ENCODE measurements around the gene ARTN. TPM values are rescaled to one million over a fixed set of nuclear protein-coding genes. Genes with fewer than 3 reads are reported as not detected.

ARTN gene
- total and polyA plus RNA-seq, 9 donors: 0.72 to 1.3 (median 0.86) TPM; not detected in 1

GRCh38 chr1:43944860-43945259, 11.3 kb downstream of the ARTN start:
- WGBS, 3 donors: 97 to 100% (median 100%) methylated on average over 1 of the region's 1 CpG
- Histone ChIP-seq H3K9me3 (no peaks in the 10 kb centered on the region), H3K27me3 (no peaks in the 10 kb centered on the region), H3K27ac (no peak overlapping the region), H3K36me3 (no peaks in the 10 kb centered on the region), H3K4me1 (ENCODE audit: insufficient read depth) (peaks cover 9% of the 10 kb centered on the region), H3K4me3 (no peak overlapping the region)
- intact Hi-C loops (cut with DNase I): no loop called here
- TF ChIP-seq EP300 (IDR thresholded peaks at IDR 0.05): no peak
- TF ChIP-seq, protein P1, sequence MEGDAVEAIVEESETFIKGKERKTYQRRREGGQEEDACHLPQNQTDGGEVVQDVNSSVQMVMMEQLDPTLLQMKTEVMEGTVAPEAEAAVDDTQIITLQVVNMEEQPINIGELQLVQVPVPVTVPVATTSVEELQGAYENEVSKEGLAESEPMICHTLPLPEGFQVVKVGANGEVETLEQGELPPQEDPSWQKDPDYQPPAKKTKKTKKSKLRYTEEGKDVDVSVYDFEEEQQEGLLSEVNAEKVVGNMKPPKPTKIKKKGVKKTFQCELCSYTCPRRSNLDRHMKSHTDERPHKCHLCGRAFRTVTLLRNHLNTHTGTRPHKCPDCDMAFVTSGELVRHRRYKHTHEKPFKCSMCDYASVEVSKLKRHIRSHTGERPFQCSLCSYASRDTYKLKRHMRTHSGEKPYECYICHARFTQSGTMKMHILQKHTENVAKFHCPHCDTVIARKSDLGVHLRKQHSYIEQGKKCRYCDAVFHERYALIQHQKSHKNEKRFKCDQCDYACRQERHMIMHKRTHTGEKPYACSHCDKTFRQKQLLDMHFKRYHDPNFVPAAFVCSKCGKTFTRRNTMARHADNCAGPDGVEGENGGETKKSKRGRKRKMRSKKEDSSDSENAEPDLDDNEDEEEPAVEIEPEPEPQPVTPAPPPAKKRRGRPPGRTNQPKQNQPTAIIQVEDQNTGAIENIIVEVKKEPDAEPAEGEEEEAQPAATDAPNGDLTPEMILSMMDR (IDR thresholded peaks at IDR 0.05): no peak
- no peak for TF ChIP-seq POLR2A (IDR thresholded peaks at IDR 0.05)
- DNase-seq: no peak

DNA sequence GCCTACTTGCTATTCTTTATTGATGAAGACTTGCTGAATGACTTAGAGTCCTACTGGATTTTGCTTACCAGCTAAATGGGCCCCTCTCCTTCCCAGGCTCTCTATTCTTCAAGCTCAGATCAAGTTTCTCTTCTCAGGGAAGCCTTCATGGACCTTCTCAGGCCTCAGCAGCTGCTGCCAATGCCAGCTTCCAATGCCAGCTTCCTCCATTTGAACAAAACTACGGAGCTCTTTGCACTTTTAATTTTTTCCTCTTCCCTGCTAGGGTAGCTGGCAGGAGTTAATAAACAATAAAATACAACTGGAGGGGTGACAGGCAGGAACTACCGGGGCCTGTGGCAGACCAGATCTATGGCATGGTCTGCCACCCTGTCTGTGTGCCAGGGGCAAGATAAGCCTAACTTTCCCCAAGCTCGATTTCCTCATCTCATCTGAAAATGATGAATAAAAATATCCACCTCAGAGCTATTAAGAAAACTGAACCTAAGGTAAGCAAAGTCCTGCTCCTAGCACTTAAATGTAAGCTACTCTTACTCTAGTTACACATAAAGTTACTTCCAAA, 12.2 kb downstream of the ARTN start:
- TF ChIP-seq POLR2A (IDR thresholded peaks at IDR 0.05) (no peak), EP300 (IDR thresholded peaks at IDR 0.05) (no peak)
- TF ChIP-seq, protein P1 (IDR thresholded peaks at IDR 0.05): no peak
- WGBS, 3 donors: 4 to 13% (median 4%) methylated on average over 3 of the region's 3 CpGs
- Histone ChIP-seq H3K36me3 (no peaks in the 10 kb centered on the region), H3K27me3 (no peaks in the 10 kb centered on the region), H3K4me1 (ENCODE audit: insufficient read depth) (peaks cover 9% of the 10 kb centered on the region), H3K4me3 (peak overlapping the region; percentile 82), H3K9me3 (no peaks in the 10 kb centered on the region), H3K27ac (peak overlapping the region in 1 of 2 donors; percentile 98)
- intact Hi-C loops (cut with DNase I): no loop called here
- DNase-seq: no peak

DNA sequence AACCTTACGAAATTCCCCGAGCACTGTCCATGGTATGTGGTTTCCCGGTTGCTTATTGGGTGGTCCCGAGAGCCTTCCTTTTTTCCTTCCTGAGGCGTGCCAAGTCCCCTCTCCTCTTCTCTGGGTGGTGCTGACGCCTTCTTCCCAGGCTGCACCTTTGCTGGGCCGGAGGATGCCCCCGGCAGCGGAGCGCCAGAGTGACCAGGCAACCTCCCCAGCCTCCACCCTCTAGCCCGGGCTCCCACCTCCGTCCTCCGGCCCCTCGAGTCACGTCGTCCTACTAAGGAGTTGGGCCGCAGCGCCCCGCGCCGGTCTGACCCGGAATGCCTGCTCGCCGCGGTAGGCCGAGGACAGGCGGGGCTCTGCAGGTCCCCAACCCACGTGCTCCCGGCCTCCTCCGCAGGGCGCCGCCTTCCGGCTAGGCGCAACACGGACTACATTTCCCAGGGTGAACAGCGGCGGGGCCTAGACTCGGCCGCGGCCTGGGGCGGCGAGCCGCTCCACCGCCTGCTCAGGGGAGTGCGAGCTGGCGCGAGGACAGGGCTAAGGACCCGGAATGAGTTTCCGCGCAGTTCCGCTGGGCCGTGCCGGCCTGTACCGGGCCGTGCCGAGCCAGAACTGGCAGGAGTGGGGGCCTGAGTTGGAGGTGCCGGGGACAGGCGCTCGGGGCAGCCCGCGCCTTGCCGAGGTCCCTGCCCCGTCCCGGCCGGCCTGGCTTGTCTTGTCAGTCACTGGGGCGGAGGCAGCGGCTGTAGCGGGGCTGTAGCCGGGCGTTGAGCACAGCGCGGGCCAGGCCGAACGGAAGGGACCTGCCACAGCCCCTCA, 12.8 kb downstream of the ARTN start, which contains the start of gene IPO13:
Gene IPO13 (plus strand): TSS at position 715 of the 825 bp plus-strand sequence. CDS start 651 bp downstream, outside the sequence.
- TF ChIP-seq, protein P1 (IDR thresholded peaks at IDR 0.05): peak in 2 of 3 donors; percentile 87 to 89
- no peak for TF ChIP-seq EP300 (IDR thresholded peaks at IDR 0.05)
- peak; percentile 48 for TF ChIP-seq POLR2A (IDR thresholded peaks at IDR 0.05)
- H3K9me3 ChIP-seq: no peaks in the 10 kb centered on the region
- H3K27me3 ChIP-seq: no peaks in the 10 kb centered on the region
- intact Hi-C loops (cut with DNase I): no loop called here
- 0 to 1% (median 0%) methylated on average over 33 to 74 of the region's 74 CpGs for WGBS, 3 donors
- no peaks in the 10 kb centered on the region for H3K36me3 ChIP-seq
- peak within 1 kb of the TSS; percentile 52 to 98 for H3K27ac ChIP-seq
- peaks cover 9% of the 10 kb centered on the region for H3K4me1 ChIP-seq (ENCODE audit: insufficient read depth)
- H3K4me3 ChIP-seq: peak within 1 kb of the TSS; percentile 82
- peak; percentile 93 to 96 (median 94) for DNase-seq

GRCh38 chr1:43947061-43947873, 13.7 kb downstream of the ARTN start:
- no peaks in the 10 kb centered on the region for H3K36me3 ChIP-seq
- H3K27me3 ChIP-seq: no peaks in the 10 kb centered on the region
- peak overlapping the region; percentile 82 for H3K4me3 ChIP-seq
- TF ChIP-seq POLR2A (IDR thresholded peaks at IDR 0.05) (no peak), EP300 (IDR thresholded peaks at IDR 0.05) (no peak)
- 2 to 5% (median 3%) methylated on average over 24 to 27 of the region's 27 CpGs for WGBS, 3 donors
- intact Hi-C loops (cut with DNase I): no loop called here
- peak overlapping the region in 1 of 2 donors; percentile 98 for H3K27ac ChIP-seq
- DNase-seq: peak in 4 of 5 donors; percentile 38 to 69 (median 64)
- H3K9me3 ChIP-seq: no peaks in the 10 kb centered on the region
- peaks cover 9% of the 10 kb centered on the region for H3K4me1 ChIP-seq (ENCODE audit: insufficient read depth)

All from ovary (tissue), 9 donors.